Transverse colon (tissue), 4 donors: Measurements from ENCODE around the gene ZNF8. TPM values are rescaled to one million over a fixed set of nuclear protein-coding genes. Genes with fewer than 3 reads are reported as not detected.

Experiments used
- DNase-seq: peaks from one replicate; pipeline ENCODE4 v3.0.0-alpha.2; 2019
- H3K27ac ChIP-seq, 4 donors: fragments of 200-600 bp; sonication (generic); 2 replicates each; pipeline ENCODE4 v1.5.1; 2016 to 2018; ENCODE audit warnings: inconsistent platforms in 4 of 4
- H3K27me3 ChIP-seq: fragments of 200-600 bp; sonication (generic); 2 replicates; pipeline ENCODE4 v1.5.1; 2017; ENCODE audit warnings: inconsistent platforms
- H3K36me3 ChIP-seq, 4 donors: fragments of 200-600 bp; sonication (generic); 2 replicates each; pipeline ENCODE4 v1.5.1; 2017 to 2019; ENCODE audit warnings: inconsistent platforms in 4 of 4
- H3K4me1 ChIP-seq, 4 donors: fragments of 200-600 bp; sonication (generic); 2 replicates each; pipeline ENCODE4 v1.5.1; 2017 to 2020; ENCODE audit warnings: inconsistent platforms in 4 of 4
- H3K4me3 ChIP-seq, 4 donors: fragments of 200-600 bp; sonication (generic); 1 replicate in 1 of 4; 2 replicates in 3 of 4; pipeline versions ENCODE4 v1.5.1 to v1.6.1; 2017 to 2019; ENCODE audit warnings: inconsistent platforms in 4 of 4
- H3K9me3 ChIP-seq, 2 donors: fragments of 200-600 bp; sonication (generic); 2 replicates each; pipeline ENCODE4 v1.5.1; 2017 to 2019; ENCODE audit warnings: inconsistent platforms in 2 of 2
- EP300 ChIP-seq: sonication (generic); formaldehyde crosslinking; IDR thresholded peaks from one replicate; pipeline ENCODE4 v1.6.1; 2017; ENCODE audit warnings: antibody characterized with exemption, low read depth
- POLR2A ChIP-seq: fragments of 450-650 bp; IDR thresholded peaks from one replicate; pipeline ENCODE4 v1.6.1; 2016; ENCODE audit warnings: antibody characterized with exemption, mild to moderate bottlenecking, moderate library complexity
- POLR2AphosphoS5 ChIP-seq, 3 donors: sonication (generic); formaldehyde crosslinking; IDR thresholded peaks; one replicate each; pipeline ENCODE4 v1.6.1; 2016; ENCODE audit warnings: antibody characterized with exemption in 3 of 3
- WGBS, 2 donors: methylation state at CpG; one replicate each; pipeline ENCODE4 v1.1.5; 2018; ENCODE audit warnings: low coverage in 1 of 2; 5-methylcytosine and 5-hydroxymethylcytosine counted together
- in situ Hi-C, 4 donors: fragments of 200-750 bp; cut with MboI; loops; one replicate each; pipeline versions ENCODE4 v1.15.0 to v1.15.1; 2017; ENCODE audit warnings: low sequenced_read_pairs in 3 of 4, low pct_ligation_motif_present in 1 of 4, low pct_unique_long_range_greater_than_20kb in 1 of 4
- intact Hi-C: fragments of 100-400 bp; cut with DNase I; formaldehyde crosslinking; loops from one replicate; pipeline ENCODE4 v1.15.1; 2023; ENCODE audit warnings: low total_unique reads
- total RNA-seq, 4 donors: library from RNA; depleted of rRNA; stranded (reverse); fragments of >200 nt; gene quantifications; one replicate each; pipeline ENCODE4 v1.1.0, GENCODE V29; 2016
- TF ChIP-seq, protein P1 (sequence below), 5 experiments: fragments of 200-600 bp in 3 of 5; fragments of 450-650 bp in 2 of 5; sonication (generic) in 3 of 5; IDR thresholded peaks; 1 replicate in 2 of 5; 2 replicates in 3 of 5; pipeline ENCODE4 v1.5.1; 2016 to 2017; ENCODE audit warnings: antibody characterized with exemption in 5 of 5, inconsistent platforms in 3 of 5, mild to moderate bottlenecking in 2 of 5, moderate library complexity in 1 of 5

ZNF8 gene
- total RNA-seq, 4 donors from 2014 or later: 4.6 to 6.6 (median 6.3) TPM

DNA sequence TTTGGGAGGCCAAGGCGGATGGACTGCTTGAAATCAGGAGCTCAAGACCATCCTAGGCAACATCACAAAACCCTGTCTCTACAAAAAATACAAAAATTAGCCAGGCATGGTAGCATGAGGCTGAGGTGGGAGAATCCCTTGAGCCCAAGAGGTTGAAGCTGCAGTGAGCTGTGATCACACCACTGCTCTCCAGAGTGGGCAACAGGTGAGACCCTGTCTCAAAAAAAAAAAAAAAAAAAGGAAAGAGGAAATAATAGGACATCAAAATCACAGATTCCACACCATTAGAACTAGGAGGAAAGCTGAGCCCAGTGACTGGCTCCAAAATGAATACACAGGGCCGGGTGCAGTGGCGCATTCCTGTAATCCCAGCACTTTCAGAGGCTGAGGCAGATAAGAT lies 3.2 kb upstream of the ZNF8 start:
- H3K27me3 ChIP-seq: no peaks in the 10 kb centered on the region
- peaks cover 4 to 17% (median 8%) of the 10 kb centered on the region in 4 donors for H3K4me1 ChIP-seq
- H3K36me3 ChIP-seq: peaks cover 0 to 29% (median 5%) of the 10 kb centered on the region in 4 donors
- no peak overlapping the region for H3K27ac ChIP-seq
- intact Hi-C loops (no loop called here), in situ Hi-C loops (no loop called here)
- WGBS, 2 donors: 99 to 100% methylated on average over 1 to 3 of the region's 3 CpGs
- no peak for DNase-seq
- no peak for TF ChIP-seq POLR2AphosphoS5 (IDR thresholded peaks at IDR 0.05)
- H3K9me3 ChIP-seq: peaks cover 41 to 53% of the 10 kb centered on the region in 2 donors
- no peak overlapping the region for H3K4me3 ChIP-seq

GRCh38 chr19:58277197-58277596 lies 1.6 kb upstream of the ZNF8 start:
- peaks cover 28 to 36% of the 10 kb centered on the region in 2 donors for H3K9me3 ChIP-seq
- H3K27ac ChIP-seq: no peak overlapping the region
- H3K4me1 ChIP-seq: peaks cover 4 to 17% (median 8%) of the 10 kb centered on the region in 4 donors
- intact Hi-C loops (no loop called here), in situ Hi-C loops (no loop called here)
- DNase-seq: no peak
- H3K4me3 ChIP-seq: no peak overlapping the region
- WGBS, 2 donors: 92% methylated on average over 7 of the region's 7 CpGs; no CpG with 5 or more reads in 1 of the 2 donors
- no peaks in the 10 kb centered on the region for H3K27me3 ChIP-seq
- TF ChIP-seq POLR2AphosphoS5 (IDR thresholded peaks at IDR 0.05): no peak
- no peak for TF ChIP-seq EP300
- TF ChIP-seq, protein P1, sequence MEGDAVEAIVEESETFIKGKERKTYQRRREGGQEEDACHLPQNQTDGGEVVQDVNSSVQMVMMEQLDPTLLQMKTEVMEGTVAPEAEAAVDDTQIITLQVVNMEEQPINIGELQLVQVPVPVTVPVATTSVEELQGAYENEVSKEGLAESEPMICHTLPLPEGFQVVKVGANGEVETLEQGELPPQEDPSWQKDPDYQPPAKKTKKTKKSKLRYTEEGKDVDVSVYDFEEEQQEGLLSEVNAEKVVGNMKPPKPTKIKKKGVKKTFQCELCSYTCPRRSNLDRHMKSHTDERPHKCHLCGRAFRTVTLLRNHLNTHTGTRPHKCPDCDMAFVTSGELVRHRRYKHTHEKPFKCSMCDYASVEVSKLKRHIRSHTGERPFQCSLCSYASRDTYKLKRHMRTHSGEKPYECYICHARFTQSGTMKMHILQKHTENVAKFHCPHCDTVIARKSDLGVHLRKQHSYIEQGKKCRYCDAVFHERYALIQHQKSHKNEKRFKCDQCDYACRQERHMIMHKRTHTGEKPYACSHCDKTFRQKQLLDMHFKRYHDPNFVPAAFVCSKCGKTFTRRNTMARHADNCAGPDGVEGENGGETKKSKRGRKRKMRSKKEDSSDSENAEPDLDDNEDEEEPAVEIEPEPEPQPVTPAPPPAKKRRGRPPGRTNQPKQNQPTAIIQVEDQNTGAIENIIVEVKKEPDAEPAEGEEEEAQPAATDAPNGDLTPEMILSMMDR (IDR thresholded peaks at IDR 0.05): no peak
- no peak for TF ChIP-seq POLR2A
- peaks cover 0 to 13% (median 3%) of the 10 kb centered on the region in 4 donors for H3K36me3 ChIP-seq

GRCh38 chr19:58277748-58278540 lies 811 bp upstream of the ZNF8 start:
- no peak for DNase-seq
- TF ChIP-seq POLR2A: no peak
- TF ChIP-seq, protein P1 (IDR thresholded peaks at IDR 0.05): no peak
- no peak for TF ChIP-seq POLR2AphosphoS5 (IDR thresholded peaks at IDR 0.05)
- no peak for TF ChIP-seq EP300
- Histone ChIP-seq H3K27me3 (no peaks in the 10 kb centered on the region), H3K27ac (peak overlapping the region; percentile 84 to 89 (median 87)), H3K36me3 (peaks cover 0 to 6% (median 0%) of the 10 kb centered on the region in 4 donors), H3K4me1 (peaks cover 4 to 17% (median 8%) of the 10 kb centered on the region in 4 donors), H3K4me3 (peak overlapping the region; percentile 65 to 91 (median 78)), H3K9me3 (peaks cover 21 to 29% of the 10 kb centered on the region in 2 donors)
- intact Hi-C loops (no loop called here), in situ Hi-C loops (no loop called here)
- 10 to 46% methylated on average over 12 to 25 of the region's 25 CpGs for WGBS, 2 donors

DNA sequence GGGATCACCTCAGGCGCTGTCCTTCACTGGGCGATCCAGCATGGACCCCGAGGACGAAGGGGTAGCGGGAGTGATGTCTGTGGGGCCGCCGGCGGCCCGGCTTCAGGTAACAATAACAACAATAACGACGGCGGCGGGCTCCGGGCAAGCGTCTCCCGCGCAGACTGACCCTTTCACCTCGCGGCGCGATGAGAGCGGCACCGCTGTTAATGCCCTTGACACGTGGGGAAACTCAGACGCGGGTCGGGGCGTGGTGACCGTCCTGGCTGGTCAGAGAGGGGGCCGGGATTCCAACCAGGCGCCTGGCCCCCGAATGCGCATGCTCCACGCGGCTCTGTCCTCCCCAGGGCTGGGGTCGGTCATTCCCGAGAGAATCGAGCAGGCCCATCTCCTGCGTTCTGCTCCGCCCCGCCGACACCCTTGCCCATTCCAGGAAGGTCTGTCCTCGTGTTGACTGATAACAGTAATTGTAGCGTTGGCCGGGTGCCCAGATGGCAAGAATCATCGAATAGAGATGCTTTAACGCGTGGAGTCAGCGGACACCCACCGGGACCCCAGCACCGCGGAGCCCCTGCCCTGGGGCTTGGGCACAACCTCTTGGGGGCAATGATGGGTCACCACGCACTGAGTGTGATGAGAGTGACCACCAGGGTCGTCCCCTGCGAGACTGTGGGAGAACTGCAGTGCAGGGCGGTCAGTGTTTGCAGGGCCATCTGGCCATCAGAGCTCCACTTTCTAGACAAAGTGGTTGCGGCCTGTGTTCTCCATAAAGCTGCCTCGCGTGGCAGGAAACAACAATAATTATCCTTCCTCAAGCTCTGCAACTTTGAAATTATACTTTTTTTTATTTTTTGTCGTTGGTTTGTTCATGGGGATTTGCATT lies 528 bp downstream of the ZNF8 start:
- peak; percentile 63 for DNase-seq
- intact Hi-C loops: no loop called here

More for the DNA sequence above, 528 bp downstream of the ZNF8 start:
- Histone ChIP-seq H3K36me3 (no peaks in the 10 kb centered on the region), H3K27me3 (no peaks in the 10 kb centered on the region), H3K27ac (peak overlapping the region; percentile 84 to 89 (median 87)), H3K9me3 (peaks cover 7 to 16% of the 10 kb centered on the region in 2 donors), H3K4me1 (peaks cover 4 to 17% (median 8%) of the 10 kb centered on the region in 4 donors), H3K4me3 (peak overlapping the region; percentile 65 to 91 (median 78))
- TF ChIP-seq POLR2A (no peak), EP300 (no peak), POLR2AphosphoS5 (IDR thresholded peaks at IDR 0.05) (no peak)
- TF ChIP-seq, protein P1 (IDR thresholded peaks at IDR 0.05): no peak
- WGBS, 2 donors: 9 to 38% methylated on average over 4 to 39 of the region's 60 CpGs
- in situ Hi-C loops: no loop called here
